ENCODE results near the gene NLRX1. TPM values are rescaled to one million over a fixed set of nuclear protein-coding genes. Genes with fewer than 3 reads are reported as not detected.
"Not testable (repeated sequence)": the region's sequence is repeated elsewhere in the genome, so short reads cannot be mapped to it uniquely, and the experiment has no call there.

The NLRX1 gene
- total RNA-seq, 1 donor from 2014 or later: 15.5 TPM

GRCh38 chr11:119206511-119207414 lies 38.2 kb downstream of the NLRX1 start:
- DNase-seq (ENCODE audit: low read depth, low spot score): no peak

- no peak for DNase-seq (ENCODE audit: low read depth, low spot score)
These were observed 39.0 kb downstream of the NLRX1 start for GRCh38 chr11:119207415-119207960.

DNA sequence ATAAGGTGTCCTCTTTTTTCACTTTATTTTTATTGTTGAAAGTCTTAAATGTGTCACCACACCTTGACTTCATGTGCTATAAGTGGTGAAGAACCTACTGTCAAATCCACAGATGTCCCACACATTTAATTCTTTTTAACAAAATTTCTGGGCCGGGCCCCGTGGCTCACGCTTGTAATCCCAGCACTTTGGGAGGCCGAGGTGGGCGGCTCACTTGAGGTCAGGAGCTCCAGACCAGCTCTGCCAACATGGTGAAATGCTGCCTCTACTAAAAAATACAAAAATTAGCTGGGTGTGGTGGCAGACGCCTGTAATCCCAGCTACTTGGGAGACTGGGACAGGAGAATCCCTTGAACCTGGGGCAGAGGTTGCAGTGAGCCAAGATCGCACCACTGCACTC lies 40.7 kb downstream of the NLRX1 start:
- DNase-seq (ENCODE audit: low read depth, low spot score): no peak

- no peak for DNase-seq (ENCODE audit: low read depth, low spot score)
These were observed 41.5 kb downstream of the NLRX1 start for GRCh38 chr11:119210050-119210449.

GRCh38 chr11:119218141-119218878 lies 49.8 kb downstream of the NLRX1 start:
- peak; percentile 30 for DNase-seq (ENCODE audit: low read depth, low spot score)

DNA sequence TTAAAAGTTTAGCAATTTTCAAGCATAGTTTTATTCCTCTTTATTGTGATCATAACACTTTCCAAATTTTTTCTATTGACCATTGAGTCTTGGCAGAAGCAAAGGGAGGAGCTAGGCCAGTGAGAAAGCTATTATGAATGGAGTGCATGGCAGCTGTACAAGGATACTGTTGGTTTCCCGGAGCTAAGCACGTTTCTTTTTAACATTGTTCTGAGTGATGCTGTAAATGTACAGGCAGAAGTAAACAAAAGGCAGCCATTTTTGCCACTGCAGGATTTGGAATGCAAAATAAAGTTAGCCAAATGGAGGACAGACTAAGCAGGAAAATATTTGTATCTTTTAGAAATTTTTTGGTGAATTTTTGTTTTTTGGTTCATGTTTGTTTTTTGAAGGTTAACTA lies 53.8 kb downstream of the NLRX1 start:
- peak; percentile 27 for DNase-seq (ENCODE audit: low read depth, low spot score)

GRCh38 chr11:119222891-119223290 lies 54.4 kb downstream of the NLRX1 start:
- no peak for DNase-seq (ENCODE audit: low read depth, low spot score)

GRCh38 chr11:119223856-119224255 lies 55.3 kb downstream of the NLRX1 start:
- DNase-seq (ENCODE audit: low read depth, low spot score): no peak

GRCh38 chr11:119228535-119229287 lies 60.2 kb downstream of the NLRX1 start:
- not testable (repeated sequence) for DNase-seq (ENCODE audit: low read depth, low spot score)

DNA sequence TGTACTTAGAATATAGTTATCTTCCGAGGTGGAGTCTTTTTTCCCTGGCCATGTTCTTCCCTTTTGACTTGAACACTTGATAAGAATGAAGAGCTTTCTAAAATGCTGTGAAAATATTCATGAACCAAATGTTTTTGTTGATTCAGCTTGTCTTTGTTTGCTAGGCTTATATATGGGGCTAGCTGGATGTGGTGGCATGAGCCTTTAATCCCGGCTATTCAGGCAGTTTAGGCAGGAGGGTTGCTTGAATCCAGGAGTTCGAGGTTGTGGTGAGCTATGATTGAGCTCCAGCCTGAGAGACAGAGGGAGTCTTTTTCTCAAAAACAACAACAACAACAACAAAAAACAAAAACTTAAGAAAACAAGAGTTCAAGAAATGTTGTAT lies 60.8 kb downstream of the NLRX1 start:
- DNase-seq (ENCODE audit: low read depth, low spot score): no peak

- no peak for DNase-seq (ENCODE audit: low read depth, low spot score)
These were observed 61.2 kb downstream of the NLRX1 start for GRCh38 chr11:119229741-119230140.

Other genes starting within 250 kb of the NLRX1 start
- 8.3 and 9.1 TPM in 2 replicates for gene BCL9L, start 242.8 kb upstream of the NLRX1 start, total RNA-seq
- not detected in 2 replicates for gene UPK2, start 212.4 kb upstream of the NLRX1 start, total RNA-seq
- not detected in 2 replicates for gene FOXR1, start 197.0 kb upstream of the NLRX1 start, total RNA-seq
- 11.6 and 13.9 TPM in 2 replicates for gene CENATAC, start 170.6 kb upstream of the NLRX1 start, total RNA-seq
- gene RPS25, start 150.4 kb upstream of the NLRX1 start, total RNA-seq: 629 and 746 TPM in 2 replicates
- gene TRAPPC4, start 150.0 kb upstream of the NLRX1 start, total RNA-seq: 64.5 and 119 TPM in 2 replicates
- 15.2 and 15.4 TPM in 2 replicates for gene SLC37A4, start 137.8 kb upstream of the NLRX1 start, total RNA-seq
- 174 and 354 TPM in 2 replicates for gene HYOU1, start 111.5 kb upstream of the NLRX1 start, total RNA-seq
- gene VPS11, start 100.9 kb upstream of the NLRX1 start, total RNA-seq: 21.5 and 27.4 TPM in 2 replicates
- gene HMBS, start 83.8 kb upstream of the NLRX1 start, total RNA-seq: 7.8 and 11.0 TPM in 2 replicates
- 14.4 and 32.7 TPM in 2 replicates for gene DPAGT1, start 66.9 kb upstream of the NLRX1 start, total RNA-seq
- gene C2CD2L, start 61.4 kb upstream of the NLRX1 start, total RNA-seq: 2.0 and 4.5 TPM in 2 replicates
- gene HINFP, start 47.1 kb upstream of the NLRX1 start, total RNA-seq: 15.4 and 17.7 TPM in 2 replicates
- 0.20 and 0.35 TPM in 2 replicates for gene ABCG4, start 19.7 kb upstream of the NLRX1 start, total RNA-seq
- 0.13 TPM in 1 of 2 replicates, not detected in the other for gene NHERF4, start 16.8 kb downstream of the NLRX1 start, total RNA-seq
- 11.9 and 14.8 TPM in 2 replicates for gene CBL, start 37.6 kb downstream of the NLRX1 start, total RNA-seq
- 1,937 and 2,031 TPM in 2 replicates for gene MCAM, start 148.4 kb downstream of the NLRX1 start, total RNA-seq
- 4.4 and 6.0 TPM in 2 replicates for gene RNF26, start 165.8 kb downstream of the NLRX1 start, total RNA-seq
- 61.2 and 101 TPM in 2 replicates for gene C1QTNF5, start 172.2 kb downstream of the NLRX1 start, total RNA-seq
- gene MFRP, start 178.0 kb downstream of the NLRX1 start, total RNA-seq: not detected in 2 replicates
- 0.13 and 0.14 TPM in 2 replicates for gene USP2, start 213.0 kb downstream of the NLRX1 start, total RNA-seq

Measured in pulmonary artery endothelial cell (primary cell).